ENCODE data around the gene TMEM132C.

DNA sequence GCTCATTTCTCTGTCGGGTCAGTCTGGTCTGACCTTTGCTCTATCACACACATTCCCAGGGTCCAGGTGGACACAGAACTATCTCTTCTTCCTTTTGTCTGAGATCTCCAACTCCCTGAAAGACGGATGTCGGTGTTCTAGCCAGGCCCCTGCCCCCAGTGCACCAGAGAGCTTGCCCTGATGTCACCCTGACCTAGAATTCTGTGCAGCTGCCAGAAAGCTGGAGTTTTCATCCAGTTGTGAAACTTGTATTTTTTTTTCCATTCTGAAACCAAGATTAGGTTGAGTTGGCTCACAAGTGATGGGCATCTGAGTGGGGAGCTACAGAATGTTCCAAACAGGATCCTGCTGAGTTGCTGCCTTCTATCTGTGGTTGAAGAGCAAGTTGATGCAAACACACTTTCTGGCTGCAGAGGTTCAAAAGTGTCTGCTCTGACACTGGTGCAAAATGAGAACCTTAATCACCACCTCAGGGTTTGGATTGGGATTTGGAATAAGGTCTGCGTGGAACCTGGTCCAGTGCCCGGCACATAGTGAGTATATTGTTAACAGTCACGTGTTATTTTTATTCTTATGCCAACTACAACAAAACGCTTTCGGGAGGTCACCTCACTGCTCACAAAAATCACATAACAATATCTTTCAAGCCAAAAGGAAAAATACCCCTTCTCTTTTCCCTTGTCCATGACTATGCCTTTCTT lies 345.3 kb downstream of the TMEM132C start:
- TF ChIP-seq, protein P1, sequence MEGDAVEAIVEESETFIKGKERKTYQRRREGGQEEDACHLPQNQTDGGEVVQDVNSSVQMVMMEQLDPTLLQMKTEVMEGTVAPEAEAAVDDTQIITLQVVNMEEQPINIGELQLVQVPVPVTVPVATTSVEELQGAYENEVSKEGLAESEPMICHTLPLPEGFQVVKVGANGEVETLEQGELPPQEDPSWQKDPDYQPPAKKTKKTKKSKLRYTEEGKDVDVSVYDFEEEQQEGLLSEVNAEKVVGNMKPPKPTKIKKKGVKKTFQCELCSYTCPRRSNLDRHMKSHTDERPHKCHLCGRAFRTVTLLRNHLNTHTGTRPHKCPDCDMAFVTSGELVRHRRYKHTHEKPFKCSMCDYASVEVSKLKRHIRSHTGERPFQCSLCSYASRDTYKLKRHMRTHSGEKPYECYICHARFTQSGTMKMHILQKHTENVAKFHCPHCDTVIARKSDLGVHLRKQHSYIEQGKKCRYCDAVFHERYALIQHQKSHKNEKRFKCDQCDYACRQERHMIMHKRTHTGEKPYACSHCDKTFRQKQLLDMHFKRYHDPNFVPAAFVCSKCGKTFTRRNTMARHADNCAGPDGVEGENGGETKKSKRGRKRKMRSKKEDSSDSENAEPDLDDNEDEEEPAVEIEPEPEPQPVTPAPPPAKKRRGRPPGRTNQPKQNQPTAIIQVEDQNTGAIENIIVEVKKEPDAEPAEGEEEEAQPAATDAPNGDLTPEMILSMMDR (IDR thresholded peaks at IDR 0.05; ENCODE audit: insufficient read depth, low read length) = no peak
- no peak for TF ChIP-seq POLR2AphosphoS5 (IDR thresholded peaks at IDR 0.05; ENCODE audit: low read depth)
- TF ChIP-seq SPI1 (IDR thresholded peaks at IDR 0.05; ENCODE audit: borderline replicate concordance, low read depth) = no peak
- TF ChIP-seq, protein P2, sequence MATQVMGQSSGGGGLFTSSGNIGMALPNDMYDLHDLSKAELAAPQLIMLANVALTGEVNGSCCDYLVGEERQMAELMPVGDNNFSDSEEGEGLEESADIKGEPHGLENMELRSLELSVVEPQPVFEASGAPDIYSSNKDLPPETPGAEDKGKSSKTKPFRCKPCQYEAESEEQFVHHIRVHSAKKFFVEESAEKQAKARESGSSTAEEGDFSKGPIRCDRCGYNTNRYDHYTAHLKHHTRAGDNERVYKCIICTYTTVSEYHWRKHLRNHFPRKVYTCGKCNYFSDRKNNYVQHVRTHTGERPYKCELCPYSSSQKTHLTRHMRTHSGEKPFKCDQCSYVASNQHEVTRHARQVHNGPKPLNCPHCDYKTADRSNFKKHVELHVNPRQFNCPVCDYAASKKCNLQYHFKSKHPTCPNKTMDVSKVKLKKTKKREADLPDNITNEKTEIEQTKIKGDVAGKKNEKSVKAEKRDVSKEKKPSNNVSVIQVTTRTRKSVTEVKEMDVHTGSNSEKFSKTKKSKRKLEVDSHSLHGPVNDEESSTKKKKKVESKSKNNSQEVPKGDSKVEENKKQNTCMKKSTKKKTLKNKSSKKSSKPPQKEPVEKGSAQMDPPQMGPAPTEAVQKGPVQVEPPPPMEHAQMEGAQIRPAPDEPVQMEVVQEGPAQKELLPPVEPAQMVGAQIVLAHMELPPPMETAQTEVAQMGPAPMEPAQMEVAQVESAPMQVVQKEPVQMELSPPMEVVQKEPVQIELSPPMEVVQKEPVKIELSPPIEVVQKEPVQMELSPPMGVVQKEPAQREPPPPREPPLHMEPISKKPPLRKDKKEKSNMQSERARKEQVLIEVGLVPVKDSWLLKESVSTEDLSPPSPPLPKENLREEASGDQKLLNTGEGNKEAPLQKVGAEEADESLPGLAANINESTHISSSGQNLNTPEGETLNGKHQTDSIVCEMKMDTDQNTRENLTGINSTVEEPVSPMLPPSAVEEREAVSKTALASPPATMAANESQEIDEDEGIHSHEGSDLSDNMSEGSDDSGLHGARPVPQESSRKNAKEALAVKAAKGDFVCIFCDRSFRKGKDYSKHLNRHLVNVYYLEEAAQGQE (IDR thresholded peaks at IDR 0.05; ENCODE audit: insufficient replicate concordance, low read depth) = no peak
- TF ChIP-seq GABPA (IDR thresholded peaks at IDR 0.05; ENCODE audit: low read depth) = no peak

Measured in HL-60 (cell line).